Osteocyte (in vitro differentiated cells): ENCODE results near the gene COTL1. TPM values are rescaled to one million over a fixed set of nuclear protein-coding genes. Genes with fewer than 3 reads are reported as not detected.
"Not testable (repeated sequence)": the region's sequence is repeated elsewhere in the genome, so short reads cannot be mapped to it uniquely, and the experiment has no call there.

Source experiments
- DNase-seq: peaks from one replicate; pipeline ENCODE4 v3.0.0; 2021; ENCODE audit warnings: mixed read lengths; ENCODE audit not compliant: unreplicated experiment; ENCODE audit errors: extremely low spot score
- H3K27ac Mint-ChIP-seq: one replicate; pipeline ENCODE4 v1.8.0; 2021; ENCODE audit warnings: mild to moderate bottlenecking, mixed read lengths; ENCODE audit not compliant: unreplicated experiment
- H3K27me3 Mint-ChIP-seq: one replicate; pipeline ENCODE4 v1.8.0; 2021; ENCODE audit warnings: mixed read lengths; ENCODE audit not compliant: unreplicated experiment
- H3K36me3 Mint-ChIP-seq: one replicate; pipeline ENCODE4 v1.8.0; 2021; ENCODE audit warnings: mixed read lengths; ENCODE audit not compliant: unreplicated experiment
- H3K4me1 Mint-ChIP-seq: one replicate; pipeline ENCODE4 v1.8.0; 2021; ENCODE audit warnings: mixed read lengths; ENCODE audit not compliant: unreplicated experiment
- H3K4me3 Mint-ChIP-seq: one replicate; pipeline ENCODE4 v1.8.0; 2021; ENCODE audit warnings: mild to moderate bottlenecking, moderate library complexity, mixed read lengths; ENCODE audit not compliant: unreplicated experiment
- H3K9me3 Mint-ChIP-seq: one replicate; pipeline ENCODE4 v1.8.0; 2021; ENCODE audit warnings: mixed read lengths; ENCODE audit not compliant: unreplicated experiment
- total RNA-seq: library from RNA; stranded (reverse); gene quantifications from 2 replicates; pipeline ENCODE4 v1.2.1, GENCODE V29; 2021
- TF ChIP-seq, protein P1 (sequence below): fragments of 200-600 bp; sonication (generic); IDR thresholded peaks from 2 replicates; pipeline ENCODE4 v1.5.0; 2021; ENCODE audit warnings: antibody characterized with exemption, mild to moderate bottlenecking, moderate library complexity

Gene COTL1
- total RNA-seq, 1 donor from 2014 or later, result 103 TPM

DNA sequence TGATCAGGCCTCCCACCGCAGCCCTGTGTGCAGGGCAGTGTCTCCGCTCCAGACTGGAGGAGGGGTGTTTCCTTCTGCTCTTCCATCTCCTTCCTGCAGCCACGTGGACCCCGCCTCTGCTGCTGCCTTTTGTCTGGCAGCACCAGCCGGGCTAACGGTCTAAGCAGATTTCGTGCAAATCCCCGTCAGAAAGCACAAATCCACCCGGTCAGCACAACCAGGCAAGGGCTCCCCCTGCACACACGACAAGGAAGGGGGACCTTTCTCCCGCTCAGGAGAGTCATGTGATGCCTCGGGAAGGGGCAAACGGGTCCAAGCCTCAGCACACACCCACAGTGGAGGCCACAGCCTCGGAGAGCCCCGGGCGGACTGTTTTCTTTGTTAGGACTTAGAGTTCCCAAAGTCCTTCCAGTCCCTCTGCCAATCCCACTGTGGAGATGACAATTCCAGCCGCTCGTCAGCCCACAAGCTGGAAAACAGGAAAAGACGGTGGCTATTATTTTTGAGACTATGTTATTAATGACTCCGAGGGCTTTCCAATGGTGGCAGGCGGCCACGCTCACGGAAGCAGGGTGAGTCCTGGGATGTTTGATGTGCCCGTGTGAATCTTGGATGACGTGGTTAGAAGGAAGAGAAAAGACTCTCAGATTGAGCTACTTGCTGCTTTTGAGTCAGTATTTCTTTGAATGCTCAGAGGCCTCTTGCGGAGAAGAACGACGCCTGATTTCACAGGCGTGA lies 90.9 kb downstream of the COTL1 start:
- no peak overlapping the region for H3K27ac Mint-ChIP-seq
- no peak overlapping the region for H3K4me3 Mint-ChIP-seq
- H3K27me3 Mint-ChIP-seq, result no peaks in the 10 kb centered on the region
- H3K9me3 Mint-ChIP-seq, result peaks cover 4% of the 10 kb centered on the region
- TF ChIP-seq, protein P1, sequence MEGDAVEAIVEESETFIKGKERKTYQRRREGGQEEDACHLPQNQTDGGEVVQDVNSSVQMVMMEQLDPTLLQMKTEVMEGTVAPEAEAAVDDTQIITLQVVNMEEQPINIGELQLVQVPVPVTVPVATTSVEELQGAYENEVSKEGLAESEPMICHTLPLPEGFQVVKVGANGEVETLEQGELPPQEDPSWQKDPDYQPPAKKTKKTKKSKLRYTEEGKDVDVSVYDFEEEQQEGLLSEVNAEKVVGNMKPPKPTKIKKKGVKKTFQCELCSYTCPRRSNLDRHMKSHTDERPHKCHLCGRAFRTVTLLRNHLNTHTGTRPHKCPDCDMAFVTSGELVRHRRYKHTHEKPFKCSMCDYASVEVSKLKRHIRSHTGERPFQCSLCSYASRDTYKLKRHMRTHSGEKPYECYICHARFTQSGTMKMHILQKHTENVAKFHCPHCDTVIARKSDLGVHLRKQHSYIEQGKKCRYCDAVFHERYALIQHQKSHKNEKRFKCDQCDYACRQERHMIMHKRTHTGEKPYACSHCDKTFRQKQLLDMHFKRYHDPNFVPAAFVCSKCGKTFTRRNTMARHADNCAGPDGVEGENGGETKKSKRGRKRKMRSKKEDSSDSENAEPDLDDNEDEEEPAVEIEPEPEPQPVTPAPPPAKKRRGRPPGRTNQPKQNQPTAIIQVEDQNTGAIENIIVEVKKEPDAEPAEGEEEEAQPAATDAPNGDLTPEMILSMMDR, result no peak
- H3K4me1 Mint-ChIP-seq, result peaks cover 19% of the 10 kb centered on the region
- DNase-seq, result no peak
- peaks cover 2% of the 10 kb centered on the region for H3K36me3 Mint-ChIP-seq

DNA sequence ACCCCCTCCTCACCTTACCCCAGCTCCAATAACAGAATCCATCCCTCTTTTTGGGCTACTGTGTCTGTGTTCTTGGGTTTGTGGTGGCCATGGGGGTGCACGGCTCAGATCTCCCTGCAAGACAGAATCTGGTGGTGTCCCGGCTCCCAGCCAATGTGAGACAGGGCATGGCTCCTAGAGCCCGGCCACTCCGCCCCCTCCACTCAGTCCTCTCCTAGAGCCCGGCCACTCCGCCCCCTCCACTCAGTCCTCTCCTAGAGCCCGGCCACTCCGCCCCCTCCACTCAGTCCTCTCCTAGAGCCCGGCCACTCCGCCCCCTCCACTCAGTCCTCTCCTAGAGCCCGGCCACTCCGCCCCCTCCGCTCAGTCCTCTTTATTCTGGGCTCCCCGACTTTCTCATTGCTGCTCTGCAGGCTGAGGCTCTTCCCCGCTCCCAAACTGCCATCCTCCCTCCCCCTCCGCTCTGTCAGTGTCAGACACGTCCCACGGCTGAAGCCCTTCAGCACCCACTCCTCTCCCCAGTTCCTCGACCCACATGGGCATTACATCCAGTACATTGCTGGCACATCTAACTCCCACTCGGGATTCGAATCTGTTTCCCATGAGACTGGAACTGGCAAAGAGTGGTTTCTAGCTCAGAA lies 92.8 kb downstream of the COTL1 start:
- H3K4me1 Mint-ChIP-seq, result peaks cover 13% of the 10 kb centered on the region
- not testable (repeated sequence) for H3K27me3 Mint-ChIP-seq, H3K4me3 Mint-ChIP-seq, H3K36me3 Mint-ChIP-seq, DNase-seq, H3K9me3 Mint-ChIP-seq, H3K27ac Mint-ChIP-seq

DNA sequence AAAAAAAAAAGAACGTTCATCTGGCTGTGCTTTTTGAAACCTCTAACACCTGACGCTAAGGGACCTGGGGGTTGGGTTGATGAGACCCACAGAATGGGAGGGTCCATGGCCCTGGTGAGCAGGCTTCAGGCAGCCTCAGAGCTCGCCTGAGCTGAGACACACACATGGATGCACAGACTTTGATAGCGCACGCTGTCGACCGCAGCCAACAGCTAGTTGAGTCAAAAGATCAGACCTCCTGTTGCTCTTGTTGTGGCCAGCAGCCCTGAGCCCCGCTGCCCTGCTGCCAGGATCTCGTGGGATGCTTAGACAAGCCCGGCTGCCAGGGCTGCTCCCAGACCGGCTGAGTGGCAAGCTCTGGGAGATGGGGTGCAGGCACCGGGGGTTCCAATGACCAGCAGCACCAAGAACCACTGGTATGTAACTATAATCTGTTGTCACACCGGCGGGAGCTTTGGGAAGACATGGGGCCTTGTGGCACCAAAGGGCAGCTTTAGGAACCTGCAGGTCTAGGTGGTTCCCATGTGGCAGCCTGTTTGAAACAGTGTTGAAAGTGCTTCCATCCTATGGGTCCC lies 93.4 kb downstream of the COTL1 start:
- DNase-seq, result no peak
- Mint-ChIP-seq H3K27ac (no peak overlapping the region), H3K9me3 (peaks cover 3% of the 10 kb centered on the region), H3K4me3 (no peak overlapping the region), H3K4me1 (peaks cover 14% of the 10 kb centered on the region), H3K27me3 (no peaks in the 10 kb centered on the region), H3K36me3 (peaks cover 2% of the 10 kb centered on the region)
- TF ChIP-seq, protein P1, result no peak

DNA sequence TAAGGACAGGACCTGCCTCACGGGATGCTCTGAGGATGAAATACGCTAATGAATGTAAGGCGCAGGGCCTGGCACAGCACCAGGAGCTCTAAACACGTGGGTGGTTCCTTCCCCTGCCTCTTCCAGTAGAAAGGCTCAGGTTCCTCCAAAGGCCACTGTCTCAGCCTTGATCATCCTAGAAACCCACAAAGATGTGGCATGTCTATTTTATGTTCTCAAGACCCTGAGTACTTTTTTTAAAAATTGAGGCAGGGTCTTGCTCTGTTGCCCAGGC lies 96.4 kb downstream of the COTL1 start:
- no peaks in the 10 kb centered on the region for H3K9me3 Mint-ChIP-seq
- H3K4me1 Mint-ChIP-seq, result peaks cover 20% of the 10 kb centered on the region
- DNase-seq, result no peak
- H3K4me3 Mint-ChIP-seq, result no peak overlapping the region
- TF ChIP-seq, protein P1, result no peak
- no peaks in the 10 kb centered on the region for H3K36me3 Mint-ChIP-seq
- H3K27me3 Mint-ChIP-seq, result no peaks in the 10 kb centered on the region
- H3K27ac Mint-ChIP-seq, result no peak overlapping the region

DNA sequence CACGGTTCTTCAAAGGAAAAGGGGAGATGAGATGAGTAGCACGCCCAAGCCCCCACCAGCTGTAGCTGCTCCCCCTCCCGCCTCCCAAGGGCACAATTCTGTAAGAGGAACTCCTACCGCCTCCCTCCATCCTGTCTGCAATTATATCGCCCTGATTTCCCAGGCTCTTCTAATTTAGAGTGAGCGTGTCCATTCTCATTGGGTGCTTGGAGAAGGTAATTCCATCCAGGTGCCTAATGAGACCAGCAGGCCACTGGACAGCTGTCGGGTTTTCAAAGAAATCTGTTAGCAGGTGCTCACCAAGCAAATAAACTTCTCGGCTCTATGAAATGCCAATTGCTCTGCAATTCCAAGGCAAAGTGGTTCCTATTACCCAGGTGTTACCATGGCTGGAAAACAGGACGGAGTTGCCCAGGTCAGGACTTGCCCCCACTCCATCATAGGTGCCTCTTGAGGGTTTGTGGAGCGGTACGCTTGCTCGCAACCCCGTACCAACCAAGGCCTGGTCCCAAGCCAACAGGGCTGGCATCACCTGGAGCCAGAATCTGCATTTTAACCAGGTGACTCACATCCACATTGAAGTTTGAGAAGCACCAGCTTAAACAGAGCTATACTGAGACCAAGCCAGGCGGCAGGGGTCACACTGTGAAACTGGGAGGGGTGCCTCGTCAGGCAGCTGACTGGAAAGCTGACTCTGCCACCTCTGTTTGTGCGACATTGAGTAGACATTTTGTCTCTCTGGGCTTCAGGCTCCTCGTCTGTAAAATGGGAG lies 97.0 kb downstream of the COTL1 start:
- no peak overlapping the region for H3K27ac Mint-ChIP-seq
- H3K27me3 Mint-ChIP-seq, result no peaks in the 10 kb centered on the region
- no peaks in the 10 kb centered on the region for H3K9me3 Mint-ChIP-seq
- no peak overlapping the region for H3K4me3 Mint-ChIP-seq
- peaks cover 20% of the 10 kb centered on the region for H3K4me1 Mint-ChIP-seq
- DNase-seq, result no peak
- TF ChIP-seq, protein P1, result no peak
- no peaks in the 10 kb centered on the region for H3K36me3 Mint-ChIP-seq
